Prostate gland (tissue), 2 donors: ENCODE measurements around the gene PLEKHF1.

ENCODE experiments used
- POLR2A ChIP-seq: fragments of 450-650 bp; IDR thresholded peaks from one replicate; pipeline ENCODE4 v1.6.1; 2016; ENCODE audit warnings: antibody characterized with exemption, mild to moderate bottlenecking
- TF ChIP-seq, protein P1 (sequence below), 4 experiments: fragments of 200-600 bp in 2 of 4; fragments of 450-650 bp in 2 of 4; sonication (generic) in 2 of 4; IDR thresholded peaks; 1 replicate in 3 of 4; 2 replicates in 1 of 4; pipeline ENCODE4 v1.5.1; 2016 to 2019; ENCODE audit warnings: antibody characterized with exemption in 4 of 4, mild to moderate bottlenecking in 2 of 4, moderate library complexity in 2 of 4

- TF ChIP-seq POLR2A = no peak
- TF ChIP-seq, protein P1, sequence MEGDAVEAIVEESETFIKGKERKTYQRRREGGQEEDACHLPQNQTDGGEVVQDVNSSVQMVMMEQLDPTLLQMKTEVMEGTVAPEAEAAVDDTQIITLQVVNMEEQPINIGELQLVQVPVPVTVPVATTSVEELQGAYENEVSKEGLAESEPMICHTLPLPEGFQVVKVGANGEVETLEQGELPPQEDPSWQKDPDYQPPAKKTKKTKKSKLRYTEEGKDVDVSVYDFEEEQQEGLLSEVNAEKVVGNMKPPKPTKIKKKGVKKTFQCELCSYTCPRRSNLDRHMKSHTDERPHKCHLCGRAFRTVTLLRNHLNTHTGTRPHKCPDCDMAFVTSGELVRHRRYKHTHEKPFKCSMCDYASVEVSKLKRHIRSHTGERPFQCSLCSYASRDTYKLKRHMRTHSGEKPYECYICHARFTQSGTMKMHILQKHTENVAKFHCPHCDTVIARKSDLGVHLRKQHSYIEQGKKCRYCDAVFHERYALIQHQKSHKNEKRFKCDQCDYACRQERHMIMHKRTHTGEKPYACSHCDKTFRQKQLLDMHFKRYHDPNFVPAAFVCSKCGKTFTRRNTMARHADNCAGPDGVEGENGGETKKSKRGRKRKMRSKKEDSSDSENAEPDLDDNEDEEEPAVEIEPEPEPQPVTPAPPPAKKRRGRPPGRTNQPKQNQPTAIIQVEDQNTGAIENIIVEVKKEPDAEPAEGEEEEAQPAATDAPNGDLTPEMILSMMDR (IDR thresholded peaks at IDR 0.05) = no peak
Measured at GRCh38 chr19:29620931-29621351, 44.3 kb upstream of the PLEKHF1 start.
